Neural progenitor cell (in vitro differentiated cells): ENCODE data around the gene CHCHD10.

Experiments
- CTCF ChIP-seq: fragments of 200-600 bp; sonication (generic); IDR thresholded peaks from 2 replicates; pipeline ENCODE4 v1.5.1; 2017; ENCODE audit warnings: antibody characterized with exemption, mild to moderate bottlenecking
- EZH2phosphoT487 ChIP-seq: fragments of 200-600 bp; sonication (generic); IDR thresholded peaks from 2 replicates; pipeline ENCODE4 v1.6.1; 2017; ENCODE audit warnings: antibody characterized with exemption

GRCh38 chr22:23816156-23816976 is 48.6 kb upstream of the CHCHD10 start:
- TF ChIP-seq CTCF (no peak), EZH2phosphoT487 (no peak)
